AG04450 (cell line): Measurements from ENCODE around the gene OBSL1. TPM values are rescaled to one million over a fixed set of nuclear protein-coding genes. Genes with fewer than 3 reads are reported as not detected.

Experiments used
- CTCF ChIA-PET: fragments of 300-600, 350-600 bp; formaldehyde crosslinking; extraction: SDS; loops from one replicate; lab custom pipeline; 2022; ENCODE audit warnings: antibody characterized with exemption, inconsistent platforms; lab: Charles Lee
- POLR2A ChIA-PET: fragments of 350-600 bp; formaldehyde crosslinking; extraction: SDS; loops from one replicate; lab custom pipeline; 2021; ENCODE audit warnings: antibody characterized with exemption, inconsistent platforms; lab: Yijun Ruan, JAX
- DNase-seq: peaks from one replicate; pipeline ENCODE4 v3.0.0-alpha.2; 2011; ENCODE audit warnings: low read depth, low spot score
- H3K27ac ChIP-seq: one replicate; pipeline ENCODE4 v1.5.1; 2012; ENCODE audit warnings: low read depth, low read length, control low read depth
- H3K27me3 ChIP-seq: one replicate; pipeline ENCODE4 v1.6.0; 2012; ENCODE audit warnings: low read length; ENCODE audit not compliant: control insufficient read depth, insufficient read depth
- H3K4me3 ChIP-seq: 2 replicates; pipeline ENCODE4 v1.5.1; 2011; ENCODE audit warnings: mild to moderate bottlenecking, low read depth, low read length, control low read depth
- H3K9me3 ChIP-seq: 2 replicates; pipeline ENCODE4 v1.5.1; 2012; ENCODE audit warnings: low read length; ENCODE audit not compliant: control insufficient read depth, insufficient read depth
- CTCF ChIP-seq: IDR thresholded peaks from 2 replicates; pipeline ENCODE4 v1.5.1; 2011; ENCODE audit warnings: low read depth, low read length, control low read depth, inconsistent platforms
- polyA plus RNA-seq: library from polyadenylated mRNA; depleted of rRNA; stranded (reverse); fragments of >200 nt; gene quantifications from 2 replicates; pipeline ENCODE4 v1.2.3, GENCODE V29; 2011

Gene OBSL1
- polyA plus RNA-seq, 1 experiment: 35.5 TPM

GRCh38 chr2:219552382-219553167 is 18.8 kb downstream of the OBSL1 start:
- Histone ChIP-seq H3K27ac (no peak overlapping the region), H3K27me3 (peaks cover 4% of the 10 kb centered on the region), H3K9me3 (no peaks in the 10 kb centered on the region; the same call in 1 of the 2 replicates), H3K4me3 (peak overlapping the region; percentile 69)
- POLR2A ChIA-PET: interaction anchor here (0.6 to 1.6 kb wide), 5 partner anchors 8 to 19 kb away, joined by 3 to 7 read pairs (median 3); partner anchors contain the start of genes CHPF, OBSL1 and TMEM198
- TF ChIP-seq CTCF: no peak
- CTCF ChIA-PET: interaction anchor here (1.6 to 2.4 kb wide), 3 partner anchors 8 to 150 kb away, joined by 4 to 17 read pairs (median 5); no protein-coding TSS in a partner anchor
- DNase-seq: peak; percentile 37

GRCh38 chr2:219551441-219552381 is 19.6 kb downstream of the OBSL1 start:
- H3K9me3 ChIP-seq: no peaks in the 10 kb centered on the region; the same call in 1 of the 2 replicates
- H3K27ac ChIP-seq: no peak overlapping the region
- peaks cover 4% of the 10 kb centered on the region for H3K27me3 ChIP-seq
- no peak for TF ChIP-seq CTCF
- no peak for DNase-seq
- peak overlapping the region; percentile 69 for H3K4me3 ChIP-seq
- CTCF ChIA-PET: interaction anchor here (0.6 to 2.4 kb wide), 3 partner anchors 9 to 149 kb away, joined by 4 to 17 read pairs (median 4); no protein-coding TSS in a partner anchor
- POLR2A ChIA-PET: interaction anchor here (0.6 to 1.6 kb wide), 7 partner anchors 8 to 1930 kb away, joined by 3 to 7 read pairs (median 3); partner anchors contain the start of genes CHPF, OBSL1 and TMEM198

GRCh38 chr2:219549619-219550018 is 21.7 kb downstream of the OBSL1 start:
- Histone ChIP-seq H3K27ac (no peak overlapping the region), H3K4me3 (no peak overlapping the region), H3K27me3 (peaks cover 4% of the 10 kb centered on the region), H3K9me3 (no peaks in the 10 kb centered on the region; the same call in 1 of the 2 replicates)
- no peak for DNase-seq
- no peak for TF ChIP-seq CTCF
- ChIA-PET CTCF (interaction anchor here (0.5 to 2.8 kb wide), 3 partner anchors 11 to 90 kb away, joined by 3 to 18 read pairs (median 4); no protein-coding TSS in a partner anchor), POLR2A (interaction anchor here (0.6 kb wide), 1 partner anchor 663 kb away, joined by 3 read pairs; no protein-coding TSS in a partner anchor)

- TF ChIP-seq CTCF: no peak
- Histone ChIP-seq H3K4me3 (no peak overlapping the region), H3K9me3 (no peaks in the 10 kb centered on the region; the same call in 1 of the 2 replicates), H3K27me3 (peaks cover 4% of the 10 kb centered on the region), H3K27ac (no peak overlapping the region)
- ChIA-PET POLR2A (interaction anchor here (0.6 kb wide), 1 partner anchor 664 kb away, joined by 3 read pairs; no protein-coding TSS in a partner anchor), CTCF (interaction anchor here (0.5 to 2.8 kb wide), 4 partner anchors 11 to 91 kb away, joined by 3 to 18 read pairs (median 4); no protein-coding TSS in a partner anchor)
- DNase-seq: no peak
Measured at GRCh38 chr2:219548990-219549389, 22.3 kb downstream of the OBSL1 start.
